A549 (cell line): Measurements from ENCODE around the gene TMEM238.

ENCODE experiments used
- CEBPB ChIP-seq, 2 experiments: fragments of >200 bp in 1 of 2; sonication (Bioruptor Twin) in 1 of 2; formaldehyde crosslinking in 1 of 2; IDR thresholded peaks; 2 replicates each; pipeline ENCODE4 v1.6.1; 2012 to 2016
- CHD4 ChIP-seq: fragments of 200-600 bp; sonication (generic); IDR thresholded peaks from 2 replicates; pipeline ENCODE4 v1.6.1; 2016; ENCODE audit warnings: antibody characterized with exemption, mild to moderate bottlenecking, borderline replicate concordance
- CTCF ChIP-seq: fragments of >200 bp; sonication (Bioruptor Twin); formaldehyde crosslinking; IDR thresholded peaks from 3 replicates; pipeline ENCODE4 v1.5.1; 2016
- HEYL ChIP-seq: fragments of 250-450 bp; sonication (Bioruptor Pico); IDR thresholded peaks from 2 replicates; pipeline ENCODE4 v1.8.0; 2021; ENCODE audit warnings: mild to moderate bottlenecking, moderate library complexity
- JUN ChIP-seq, 2 experiments: fragments of >200 bp; sonication (Bioruptor Twin); formaldehyde crosslinking; IDR thresholded peaks; 2 replicates in 1 of 2; 3 replicates in 1 of 2; pipeline ENCODE4 v1.6.1; 2016 to 2017
- POLR2A ChIP-seq: IDR thresholded peaks from 2 replicates; pipeline ENCODE4 v1.6.1; 2012; ENCODE audit warnings: mild to moderate bottlenecking, low read length
- RFX5 ChIP-seq: fragments of 450-650 bp; IDR thresholded peaks from 2 replicates; pipeline ENCODE4 v1.7.1; 2014; ENCODE audit warnings: antibody characterized with exemption, mild to moderate bottlenecking, moderate library complexity
- TF ChIP-seq, protein P1 (sequence below): IDR thresholded peaks from 2 replicates; pipeline ENCODE4 v1.6.1; 2012
- TF ChIP-seq, protein P2 (sequence below): fragments of 200-600 bp; sonication (generic); IDR thresholded peaks from 2 replicates; pipeline ENCODE4 v1.6.1; 2016; ENCODE audit warnings: antibody characterized with exemption, mild to moderate bottlenecking, moderate library complexity
- TF ChIP-seq, protein P3 (sequence below): fragments of 450-650 bp; IDR thresholded peaks from 2 replicates; pipeline ENCODE4 v1.6.1; 2014; ENCODE audit warnings: antibody characterized with exemption

DNA sequence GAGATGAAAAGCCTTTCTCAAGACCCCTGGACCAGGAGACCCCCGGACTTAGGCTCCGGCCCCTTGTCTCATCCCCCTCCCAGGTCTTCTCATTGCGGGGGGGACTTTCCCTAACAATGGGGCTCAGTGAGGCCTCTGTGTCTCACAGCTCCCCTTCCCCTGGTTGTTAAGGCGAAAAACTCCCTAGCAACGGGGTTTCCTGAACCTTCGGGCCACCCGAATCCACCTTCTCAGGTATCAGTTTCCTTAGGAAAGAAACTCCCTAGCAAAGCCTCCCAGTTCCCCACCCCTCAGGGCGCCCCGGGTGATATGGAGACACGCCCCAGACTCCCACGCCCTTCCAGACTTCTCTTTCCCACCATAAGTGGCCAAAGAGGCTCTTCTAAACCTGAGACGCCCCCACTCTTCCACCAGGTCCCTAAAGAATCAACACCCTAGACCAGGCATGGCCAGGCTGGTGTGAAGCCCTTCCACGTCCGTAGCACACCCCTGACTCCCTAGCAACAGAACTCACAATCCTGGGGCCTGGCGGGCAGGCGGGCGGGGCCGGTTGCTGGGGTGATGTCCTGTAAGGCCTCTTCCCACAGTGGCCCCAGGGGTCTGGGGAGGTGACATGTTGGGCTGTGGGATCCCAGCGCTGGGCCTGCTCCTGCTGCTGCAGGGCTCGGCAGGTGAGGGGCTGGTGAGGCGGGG is 7.7 kb downstream of the TMEM238 start, which contains the start of gene TMEM190:
- TF ChIP-seq CTCF (no peak), POLR2A (no peak), JUN (IDR thresholded peaks at IDR 0.05) (no peak), CEBPB (IDR thresholded peaks at IDR 0.05) (no peak), CHD4 (no peak), HEYL (no peak), RFX5 (no peak)
- TF ChIP-seq, protein P1, sequence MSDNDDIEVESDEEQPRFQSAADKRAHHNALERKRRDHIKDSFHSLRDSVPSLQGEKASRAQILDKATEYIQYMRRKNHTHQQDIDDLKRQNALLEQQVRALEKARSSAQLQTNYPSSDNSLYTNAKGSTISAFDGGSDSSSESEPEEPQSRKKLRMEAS, result no peak
- TF ChIP-seq, protein P2, sequence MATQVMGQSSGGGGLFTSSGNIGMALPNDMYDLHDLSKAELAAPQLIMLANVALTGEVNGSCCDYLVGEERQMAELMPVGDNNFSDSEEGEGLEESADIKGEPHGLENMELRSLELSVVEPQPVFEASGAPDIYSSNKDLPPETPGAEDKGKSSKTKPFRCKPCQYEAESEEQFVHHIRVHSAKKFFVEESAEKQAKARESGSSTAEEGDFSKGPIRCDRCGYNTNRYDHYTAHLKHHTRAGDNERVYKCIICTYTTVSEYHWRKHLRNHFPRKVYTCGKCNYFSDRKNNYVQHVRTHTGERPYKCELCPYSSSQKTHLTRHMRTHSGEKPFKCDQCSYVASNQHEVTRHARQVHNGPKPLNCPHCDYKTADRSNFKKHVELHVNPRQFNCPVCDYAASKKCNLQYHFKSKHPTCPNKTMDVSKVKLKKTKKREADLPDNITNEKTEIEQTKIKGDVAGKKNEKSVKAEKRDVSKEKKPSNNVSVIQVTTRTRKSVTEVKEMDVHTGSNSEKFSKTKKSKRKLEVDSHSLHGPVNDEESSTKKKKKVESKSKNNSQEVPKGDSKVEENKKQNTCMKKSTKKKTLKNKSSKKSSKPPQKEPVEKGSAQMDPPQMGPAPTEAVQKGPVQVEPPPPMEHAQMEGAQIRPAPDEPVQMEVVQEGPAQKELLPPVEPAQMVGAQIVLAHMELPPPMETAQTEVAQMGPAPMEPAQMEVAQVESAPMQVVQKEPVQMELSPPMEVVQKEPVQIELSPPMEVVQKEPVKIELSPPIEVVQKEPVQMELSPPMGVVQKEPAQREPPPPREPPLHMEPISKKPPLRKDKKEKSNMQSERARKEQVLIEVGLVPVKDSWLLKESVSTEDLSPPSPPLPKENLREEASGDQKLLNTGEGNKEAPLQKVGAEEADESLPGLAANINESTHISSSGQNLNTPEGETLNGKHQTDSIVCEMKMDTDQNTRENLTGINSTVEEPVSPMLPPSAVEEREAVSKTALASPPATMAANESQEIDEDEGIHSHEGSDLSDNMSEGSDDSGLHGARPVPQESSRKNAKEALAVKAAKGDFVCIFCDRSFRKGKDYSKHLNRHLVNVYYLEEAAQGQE, result no peak
- TF ChIP-seq, protein P3, sequence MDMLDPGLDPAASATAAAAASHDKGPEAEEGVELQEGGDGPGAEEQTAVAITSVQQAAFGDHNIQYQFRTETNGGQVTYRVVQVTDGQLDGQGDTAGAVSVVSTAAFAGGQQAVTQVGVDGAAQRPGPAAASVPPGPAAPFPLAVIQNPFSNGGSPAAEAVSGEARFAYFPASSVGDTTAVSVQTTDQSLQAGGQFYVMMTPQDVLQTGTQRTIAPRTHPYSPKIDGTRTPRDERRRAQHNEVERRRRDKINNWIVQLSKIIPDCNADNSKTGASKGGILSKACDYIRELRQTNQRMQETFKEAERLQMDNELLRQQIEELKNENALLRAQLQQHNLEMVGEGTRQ, result no peak
